ENCODE measurements around the gene ZIC1. TPM values are rescaled to one million over a fixed set of nuclear protein-coding genes. Genes with fewer than 3 reads are reported as not detected.

Gene ZIC1
- total RNA-seq, 1 donor from 2014 or later = not detected

DNA sequence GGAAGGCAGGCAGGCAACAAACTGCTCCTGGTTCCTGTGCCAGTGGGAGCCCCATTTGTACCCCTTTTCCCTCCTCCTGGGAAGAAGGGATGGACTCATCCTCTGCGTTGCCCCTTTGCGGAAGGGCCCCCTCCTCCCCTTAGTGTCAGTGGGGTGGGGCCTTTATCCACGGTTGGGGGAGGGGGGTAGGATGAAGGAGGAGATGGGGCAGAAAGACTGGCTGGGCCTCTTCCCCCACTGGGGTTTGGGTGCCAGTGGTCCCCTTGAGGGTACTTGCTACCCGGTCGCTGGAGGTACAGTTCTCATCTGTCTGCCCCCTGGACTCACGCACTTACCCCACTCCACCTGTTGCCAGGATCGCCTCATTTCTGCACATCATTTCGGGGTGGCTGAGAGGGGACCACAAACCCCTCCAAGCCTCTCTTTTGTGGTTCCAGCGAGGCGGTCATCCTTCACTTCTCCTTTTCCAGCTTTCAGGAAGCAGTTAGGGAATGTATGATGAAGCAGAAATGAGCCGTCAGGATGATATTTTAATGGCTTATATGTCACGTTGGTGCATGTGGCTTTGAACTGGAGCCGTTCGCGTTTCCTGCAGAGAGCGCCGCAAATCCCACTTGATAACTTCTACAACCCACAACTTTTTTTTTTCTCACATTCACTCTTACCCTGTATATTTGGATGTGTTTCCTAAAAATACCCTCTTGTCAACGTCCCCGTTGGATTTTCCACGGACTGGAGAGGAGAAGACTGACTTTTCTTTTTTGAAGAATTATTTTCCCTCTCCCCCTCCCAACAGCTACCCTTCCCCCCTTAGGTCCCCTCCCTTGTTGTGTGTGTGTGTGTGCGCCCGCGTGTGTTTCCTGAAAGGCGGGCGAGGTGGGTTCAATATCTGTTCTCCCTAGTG is 2.9 kb upstream of the ZIC1 start, which contains the start of gene ZIC4:
Gene ZIC4, minus strand, starts transcription at position 516 of the 904 bp plus-strand sequence. CDS start 3,746 bp downstream, outside the sequence.
- intact Hi-C loops (cut with micrococcal nuclease) = no loop called here
- no peak for DNase-seq
- no peak for ATAC-seq

DNA sequence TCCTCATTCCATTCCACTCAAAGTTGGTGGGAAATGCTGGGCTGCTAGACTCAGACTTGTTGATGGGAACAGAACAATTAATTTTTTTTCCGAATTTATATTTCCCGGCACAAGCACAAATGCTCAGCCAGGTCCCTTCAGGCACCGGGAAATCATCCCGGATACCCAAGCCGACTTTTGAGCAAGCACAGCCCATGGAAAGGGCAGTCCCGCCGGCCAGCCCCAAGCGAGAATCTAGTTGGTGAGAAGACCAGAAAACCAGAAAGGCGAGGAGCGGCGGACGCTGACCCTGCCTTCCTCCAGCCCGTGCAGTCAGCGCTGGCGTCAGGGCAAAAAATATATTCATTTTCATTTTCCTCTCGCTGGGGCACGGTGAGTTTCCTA is 2.1 kb upstream of the ZIC1 start:
- intact Hi-C loops (cut with micrococcal nuclease) = no loop called here
- no peak for ATAC-seq

DNA sequence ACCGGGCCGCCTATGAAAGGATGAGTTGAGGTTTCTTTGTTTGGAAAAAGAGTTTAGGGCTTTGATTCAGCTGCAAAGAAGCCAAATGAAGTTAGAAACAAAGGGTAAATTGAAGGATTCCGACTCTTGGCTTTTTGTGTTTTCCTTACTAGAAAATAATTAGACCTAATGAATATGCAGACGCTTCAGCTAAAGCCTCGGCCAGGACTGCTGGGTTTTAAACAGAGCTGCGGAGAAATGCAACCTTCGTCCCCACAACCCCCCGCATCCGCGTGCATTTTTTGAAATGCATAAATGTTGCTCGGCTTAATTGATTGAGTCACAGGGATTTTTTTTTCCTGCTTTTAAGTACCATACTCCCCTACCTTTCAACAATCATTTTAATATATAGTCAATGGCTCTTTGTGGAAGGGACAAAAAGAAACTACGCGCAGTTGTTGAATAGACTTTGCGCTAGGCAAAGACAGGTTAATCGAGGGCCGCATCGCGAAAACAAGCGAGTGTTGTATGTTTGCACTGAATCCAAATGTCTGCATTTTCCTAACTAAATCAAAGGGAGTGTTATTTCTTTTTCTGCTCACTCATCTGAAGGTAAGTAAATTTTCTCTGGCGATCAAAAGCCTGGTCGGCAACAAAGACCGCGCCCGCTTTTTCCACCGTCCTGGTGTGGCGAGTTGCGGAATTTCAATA is 1.5 kb upstream of the ZIC1 start:
- ATAC-seq (no peak), DNase-seq (no peak)
- intact Hi-C loops (cut with micrococcal nuclease) = no loop called here

More for the DNA sequence above, 2.1 kb upstream of the ZIC1 start:
- no peak for DNase-seq

DNA sequence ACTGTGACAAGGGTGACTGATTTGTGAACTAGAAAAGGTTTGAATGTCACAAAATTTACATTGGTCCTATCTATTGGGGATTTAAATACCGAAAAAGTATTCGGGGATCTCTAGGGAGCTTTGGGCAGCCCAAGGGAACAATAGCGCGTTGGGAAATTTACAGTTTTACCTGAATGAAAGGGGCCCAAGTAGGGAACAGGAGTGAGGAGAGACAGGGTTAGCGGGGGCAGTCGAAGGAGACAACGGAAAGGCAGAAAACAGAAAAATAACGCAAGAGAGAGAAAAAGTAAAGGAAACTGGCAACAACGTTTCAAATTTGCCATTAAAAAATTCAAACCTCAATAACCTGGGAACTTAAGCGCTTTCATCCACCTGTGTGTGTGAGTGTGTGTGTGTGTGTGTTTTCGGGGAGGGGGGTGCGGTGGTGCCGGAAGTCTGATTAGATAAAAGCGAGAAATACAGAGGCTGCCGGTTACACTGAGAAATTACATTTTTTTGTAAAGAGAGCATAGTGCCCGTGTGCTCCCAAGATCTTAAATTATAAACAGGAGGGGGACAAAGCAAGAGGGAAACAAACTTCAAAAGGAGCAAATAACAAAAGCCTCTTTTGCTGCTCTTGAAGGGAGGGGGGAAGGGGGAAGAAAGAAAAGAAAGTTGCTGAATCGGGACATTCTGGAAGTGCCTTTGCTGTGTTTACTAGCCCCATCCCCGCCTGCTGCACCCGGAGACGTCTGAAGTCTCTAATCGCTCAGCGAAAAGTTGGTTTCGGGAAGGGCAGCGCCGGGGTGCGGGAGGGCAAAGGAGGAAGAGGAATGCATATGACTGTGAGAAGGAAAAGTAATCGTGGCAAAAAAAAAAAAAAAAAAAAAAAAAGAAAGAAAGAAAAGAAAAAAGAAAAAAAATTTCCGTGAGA is 721 bp upstream of the ZIC1 start:
- intact Hi-C loops (cut with micrococcal nuclease) = no loop called here
- ATAC-seq (no peak), DNase-seq (no peak)

DNA sequence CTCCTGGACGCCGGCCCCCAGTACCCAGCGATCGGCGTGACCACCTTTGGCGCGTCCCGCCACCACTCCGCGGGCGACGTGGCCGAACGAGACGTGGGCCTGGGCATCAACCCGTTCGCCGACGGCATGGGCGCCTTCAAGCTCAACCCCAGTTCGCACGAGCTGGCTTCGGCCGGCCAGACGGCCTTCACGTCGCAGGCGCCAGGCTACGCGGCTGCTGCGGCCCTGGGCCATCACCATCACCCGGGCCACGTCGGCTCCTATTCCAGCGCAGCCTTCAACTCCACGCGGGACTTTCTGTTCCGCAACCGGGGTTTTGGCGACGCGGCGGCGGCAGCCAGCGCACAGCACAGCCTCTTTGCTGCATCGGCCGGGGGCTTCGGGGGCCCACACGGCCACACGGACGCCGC is 956 bp downstream of the ZIC1 start:
- intact Hi-C loops (cut with micrococcal nuclease) = no loop called here
- ATAC-seq = no peak

DNA sequence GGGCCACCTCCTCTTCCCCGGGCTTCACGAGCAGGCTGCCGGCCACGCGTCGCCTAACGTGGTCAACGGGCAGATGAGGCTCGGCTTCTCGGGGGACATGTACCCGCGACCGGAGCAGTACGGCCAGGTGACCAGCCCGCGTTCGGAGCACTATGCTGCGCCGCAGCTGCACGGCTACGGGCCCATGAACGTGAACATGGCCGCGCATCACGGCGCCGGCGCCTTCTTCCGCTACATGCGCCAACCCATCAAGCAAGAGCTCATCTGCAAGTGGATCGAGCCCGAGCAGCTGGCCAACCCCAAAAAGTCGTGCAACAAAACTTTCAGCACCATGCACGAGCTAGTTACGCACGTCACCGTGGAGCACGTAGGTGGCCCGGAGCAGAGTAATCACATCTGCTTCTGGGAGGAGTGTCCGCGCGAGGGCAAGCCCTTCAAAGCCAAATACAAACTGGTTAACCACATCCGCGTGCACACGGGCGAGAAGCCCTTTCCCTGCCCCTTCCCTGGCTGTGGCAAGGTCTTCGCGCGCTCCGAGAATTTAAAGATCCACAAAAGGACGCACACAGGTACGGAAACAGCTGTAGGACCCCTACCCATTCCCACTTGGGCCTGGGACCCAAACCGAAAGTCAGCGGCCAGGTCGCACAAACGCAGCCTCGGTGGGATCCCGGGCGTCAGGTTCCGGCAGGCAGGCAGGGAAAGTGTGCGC is 1.5 kb downstream of the ZIC1 start:
- ATAC-seq (no peak), DNase-seq (no peak)
- intact Hi-C loops (cut with micrococcal nuclease) = no loop called here

More for the DNA sequence above, 956 bp downstream of the ZIC1 start:
- no peak for DNase-seq

DNA sequence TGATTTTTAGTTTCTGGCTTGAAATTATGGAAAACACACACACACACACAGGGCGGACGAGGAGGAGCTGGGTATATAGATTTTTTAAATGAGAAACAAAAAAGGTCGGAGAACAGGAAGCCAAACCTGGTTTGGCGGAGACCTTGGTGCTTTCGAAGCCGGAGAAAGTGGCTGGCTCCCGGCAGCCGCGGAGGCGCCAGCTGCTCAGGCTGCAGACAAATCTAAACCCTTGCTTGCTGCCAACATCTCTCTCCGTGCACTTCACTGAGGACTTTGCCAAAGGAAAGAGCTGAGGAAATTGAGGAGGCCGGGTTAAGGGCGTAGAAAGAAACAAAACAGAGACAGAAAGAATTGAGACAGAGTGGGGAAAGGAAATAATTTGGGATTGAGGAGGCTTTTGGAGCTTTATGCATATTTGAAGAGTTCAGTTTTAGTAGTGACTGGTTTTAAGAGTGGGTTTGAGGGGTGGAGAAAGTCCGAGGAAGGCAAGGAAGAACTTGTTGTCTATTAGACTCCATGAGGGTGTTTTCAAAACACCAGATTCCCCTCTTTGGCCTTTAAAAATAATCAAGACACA is 2.2 kb downstream of the ZIC1 start:
- no peak for DNase-seq
- intact Hi-C loops (cut with micrococcal nuclease) = no loop called here
- ATAC-seq = no peak

DNA sequence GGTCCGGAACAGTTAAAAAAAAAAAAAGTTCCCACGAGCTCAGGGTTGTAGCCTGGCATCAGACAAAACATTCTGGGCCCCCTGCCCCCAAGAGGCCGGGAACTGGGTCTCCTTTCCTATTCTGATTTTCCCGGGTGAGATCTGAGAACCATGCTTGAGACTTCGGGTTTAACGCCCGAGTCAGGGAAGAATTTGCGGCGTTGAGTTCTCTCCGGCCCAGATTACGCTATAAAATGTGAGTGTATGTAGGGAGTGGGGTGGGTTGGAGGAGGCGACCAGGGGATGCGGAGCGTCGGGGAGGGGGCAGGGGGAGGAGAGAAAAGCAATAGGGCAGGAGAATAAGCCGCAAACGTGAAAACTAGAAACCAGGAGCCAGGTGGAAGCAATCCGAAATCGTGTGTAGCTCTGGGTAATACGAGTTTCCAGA is 2.7 kb downstream of the ZIC1 start:
- intact Hi-C loops (cut with micrococcal nuclease) = no loop called here

DNA sequence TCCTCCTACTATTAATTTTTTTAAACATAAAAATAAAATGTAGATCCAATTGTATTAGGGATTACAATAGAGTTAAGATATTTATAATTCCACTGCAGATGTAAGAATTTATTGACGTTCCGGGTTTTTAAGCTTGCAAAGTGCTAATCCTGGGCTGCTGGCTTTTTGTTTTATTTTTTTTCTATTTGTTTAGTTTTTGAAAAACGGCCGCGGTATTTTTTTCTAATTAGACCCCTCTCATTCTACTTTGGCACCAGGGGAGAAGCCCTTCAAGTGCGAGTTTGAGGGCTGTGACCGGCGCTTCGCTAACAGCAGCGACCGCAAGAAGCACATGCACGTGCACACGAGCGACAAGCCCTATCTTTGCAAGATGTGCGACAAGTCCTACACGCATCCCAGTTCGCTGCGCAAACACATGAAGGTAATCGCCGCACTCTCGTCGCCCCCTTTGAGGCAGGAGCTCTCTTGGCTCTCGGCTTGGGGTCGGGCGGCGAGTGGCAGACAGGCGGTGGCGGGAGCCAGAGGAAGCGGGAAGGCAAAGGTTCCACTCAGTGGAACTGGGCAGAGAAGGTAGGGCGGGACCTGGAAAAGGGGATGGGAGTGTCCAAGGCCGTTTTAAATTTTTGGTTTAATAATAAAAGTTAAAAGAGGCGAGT is 3.2 kb downstream of the ZIC1 start:
- intact Hi-C loops (cut with micrococcal nuclease) = no loop called here
- DNase-seq = no peak
- no peak for ATAC-seq

More for the DNA sequence above, 2.7 kb downstream of the ZIC1 start:
- DNase-seq (no peak), ATAC-seq (no peak)

DNA sequence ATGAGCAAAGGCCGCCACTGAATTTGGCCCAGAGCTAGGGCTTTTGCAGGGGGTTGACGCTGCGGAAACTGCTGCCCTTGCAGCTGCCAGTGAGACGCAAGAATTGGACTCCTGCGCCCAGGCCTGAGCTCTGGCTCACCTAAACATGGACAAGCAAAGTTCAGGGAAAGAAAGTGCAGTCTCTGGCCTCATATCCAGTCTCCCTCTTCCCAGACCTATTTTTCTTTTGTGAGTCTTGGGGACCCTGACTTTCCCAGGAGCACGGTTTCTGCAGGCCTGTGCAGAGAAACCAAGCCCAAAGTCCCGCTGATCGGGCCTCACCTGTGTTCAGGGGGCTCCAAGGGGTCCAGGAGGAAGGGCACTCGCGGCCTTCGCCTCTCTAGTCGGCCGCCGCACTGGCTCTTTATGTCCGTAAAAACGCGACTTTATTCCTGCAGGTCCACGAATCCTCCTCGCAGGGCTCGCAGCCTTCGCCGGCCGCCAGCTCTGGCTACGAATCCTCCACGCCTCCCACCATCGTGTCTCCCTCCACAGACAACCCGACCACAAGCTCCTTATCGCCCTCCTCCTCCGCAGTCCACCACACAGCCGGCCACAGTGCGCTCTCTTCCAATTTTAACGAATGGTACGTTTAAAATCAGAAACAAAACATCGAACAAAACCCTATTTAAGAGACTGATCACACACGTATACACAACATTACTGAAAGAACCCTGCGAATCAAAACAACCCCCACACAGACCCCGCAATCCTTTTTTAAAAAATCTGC is 3.9 kb downstream of the ZIC1 start:
- no peak for DNase-seq
- intact Hi-C loops (cut with micrococcal nuclease) = no loop called here
- ATAC-seq = no peak

DNA sequence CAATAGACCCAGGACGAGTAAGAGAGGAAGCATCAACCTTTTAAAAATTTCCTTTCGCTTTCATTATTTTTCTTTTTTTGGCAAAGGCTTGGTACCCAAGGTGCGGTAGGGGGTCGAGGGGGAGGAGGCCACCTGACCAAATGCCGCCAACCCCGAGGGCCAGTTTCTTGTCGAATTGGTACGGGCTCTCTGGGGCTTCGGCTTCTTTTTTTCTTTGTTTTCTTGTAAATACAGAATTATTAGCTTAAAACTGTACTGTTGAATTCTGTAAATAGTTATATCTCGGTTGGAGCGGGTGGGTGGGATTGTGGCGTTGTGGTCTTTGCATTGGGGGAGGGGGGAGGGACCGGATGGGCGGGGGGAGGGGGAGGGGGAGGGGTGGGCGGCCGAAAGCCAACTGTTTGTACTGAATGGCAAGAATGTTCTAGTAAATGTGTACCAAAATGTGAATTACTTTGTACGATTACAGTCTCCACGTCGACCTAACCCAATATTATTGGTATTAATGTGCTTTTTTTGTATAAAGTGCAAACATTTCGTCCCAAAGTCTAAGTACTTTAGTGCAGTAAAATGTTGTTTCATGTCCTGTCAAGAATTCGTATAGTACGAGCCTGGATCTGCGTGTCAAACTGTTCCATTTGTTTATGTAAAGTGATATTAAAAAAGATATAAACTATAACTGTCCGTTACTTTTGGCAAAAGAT is 4.7 kb downstream of the ZIC1 start:
- ATAC-seq = no peak

DNA sequence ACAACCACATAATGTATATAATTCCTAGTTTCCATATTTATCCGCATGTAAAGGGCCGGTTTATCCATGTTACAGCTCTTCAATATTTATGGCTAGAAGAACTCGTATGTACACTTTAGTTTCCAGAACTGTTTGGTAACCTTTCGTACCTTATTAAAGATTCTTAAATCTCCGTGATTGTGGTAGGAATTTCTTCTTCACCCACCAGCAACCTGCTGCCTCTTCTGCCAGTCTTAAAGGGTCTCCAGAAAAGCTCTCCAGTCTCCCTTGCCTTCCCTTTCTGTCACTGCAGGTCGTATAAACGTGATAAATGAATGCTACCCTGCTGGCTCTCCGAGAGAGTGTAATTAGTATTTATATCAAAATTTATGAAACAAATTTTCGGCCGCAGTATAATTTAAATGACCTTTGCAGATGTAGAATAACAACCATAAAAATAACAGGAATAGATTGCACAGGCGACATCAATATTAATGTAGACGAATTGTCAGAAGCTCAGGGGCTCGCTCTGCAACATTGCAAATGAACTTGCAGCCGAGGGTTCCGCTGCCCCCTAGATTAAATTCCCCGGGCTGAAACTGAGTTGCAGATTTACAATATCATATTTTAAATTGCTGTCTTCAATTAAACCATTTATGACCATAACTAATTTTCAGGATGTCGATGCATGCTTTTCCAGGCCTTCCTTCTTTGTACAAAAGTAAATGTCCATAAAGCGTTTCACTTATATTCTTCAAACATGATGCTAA is 5.4 kb downstream of the ZIC1 start:
- intact Hi-C loops (cut with micrococcal nuclease) = no loop called here
- ATAC-seq = no peak
- no peak for DNase-seq

More for the DNA sequence above, 4.7 kb downstream of the ZIC1 start:
- intact Hi-C loops (cut with micrococcal nuclease) = no loop called here
- DNase-seq = no peak

DNA sequence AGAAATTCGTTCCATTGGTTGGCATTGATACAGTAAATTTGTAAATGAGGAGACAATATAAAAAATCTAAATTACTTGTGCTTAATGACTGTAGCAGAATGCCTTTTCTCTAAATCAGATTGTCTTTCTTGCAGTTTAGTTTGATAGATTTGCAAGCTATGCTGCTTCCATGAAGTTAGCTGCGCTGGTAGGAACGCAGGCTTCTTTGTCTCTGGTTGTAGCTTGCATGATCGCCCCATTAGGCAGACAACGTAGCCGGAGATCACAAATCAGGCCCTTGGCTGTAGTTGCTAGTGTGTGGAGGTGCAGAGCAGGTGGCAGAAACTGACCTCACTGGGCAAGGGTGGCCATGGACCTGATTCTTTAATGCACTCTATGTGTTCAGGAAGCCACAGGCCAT is 6.1 kb downstream of the ZIC1 start:
- intact Hi-C loops (cut with micrococcal nuclease) = no loop called here
- no peak for ATAC-seq
- DNase-seq = no peak

DNA sequence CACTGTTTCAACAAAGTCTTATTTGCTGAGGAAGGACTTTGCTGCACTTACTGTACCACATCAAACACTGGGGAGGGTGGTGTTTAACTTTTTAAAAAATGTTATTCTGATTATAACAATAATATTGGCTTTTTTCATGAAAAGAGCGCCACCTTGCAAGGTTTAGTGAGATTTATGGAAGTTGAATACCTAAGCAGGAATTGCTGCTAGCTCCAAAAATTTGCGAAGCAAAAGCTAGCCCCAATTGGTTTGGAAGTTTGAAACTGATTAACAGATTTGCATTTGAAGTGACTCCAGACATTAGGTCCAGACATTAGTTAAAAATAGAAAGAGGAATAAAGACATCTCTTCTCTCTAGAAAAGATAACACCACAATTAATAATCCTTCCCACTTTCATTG is 6.7 kb downstream of the ZIC1 start:
- ATAC-seq (no peak), DNase-seq (no peak)
- intact Hi-C loops (cut with micrococcal nuclease) = no loop called here

DNA sequence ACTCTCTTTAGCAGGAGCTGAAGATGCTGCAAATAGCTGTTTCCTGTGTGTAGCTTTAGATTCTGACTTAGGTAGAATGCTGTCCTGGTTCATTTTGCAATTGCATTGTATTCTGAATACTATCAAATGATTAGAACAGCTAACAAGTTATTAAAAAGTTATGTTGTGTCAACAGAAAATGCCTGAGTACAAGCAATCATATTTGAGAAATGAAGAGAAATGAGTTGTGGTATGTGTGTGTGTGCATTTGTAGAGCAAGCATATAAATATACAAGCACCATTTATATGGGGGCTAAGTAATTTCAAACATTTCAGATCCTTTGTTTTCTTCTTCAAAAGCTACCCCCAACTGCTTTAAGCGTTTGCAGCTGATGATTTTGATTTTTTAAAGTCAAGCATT is 7.8 kb downstream of the ZIC1 start:
- no peak for ATAC-seq
- intact Hi-C loops (cut with micrococcal nuclease) = no loop called here
- DNase-seq = no peak

Data from left ventricle myocardium superior (tissue), 1 donor.